K562 (cell line): Measurements from ENCODE around the gene ITGA11. TPM values are rescaled to one million over a fixed set of nuclear protein-coding genes. Genes with fewer than 3 reads are reported as not detected.

Source experiments
- ATAC-seq: fragments of 200-7000 bp; cut with Tn5 transposase; 3 replicates; pipeline ENCODE4 v1.9.1; 2020; ENCODE audit warnings: moderate library complexity
- BruUV-seq: library from RNA; stranded (reverse); fragments of 400-500 nt; replicated peaks from 2 replicates; lab custom pipeline; 2021; lab: Mats Ljungman, UMichigan
- CTCF ChIA-PET: fragments of 300-600 bp; formaldehyde crosslinking; extraction: SDS; loops from one replicate; lab custom pipeline; 2021; ENCODE audit warnings: low intra/inter-chr PET ratio; lab: Yijun Ruan, JAX
- POLR2A ChIA-PET: fragments of 300-600, 350-650 bp; sonication (Branson Sonifier 250); formaldehyde crosslinking; extraction: SDS; loops from one replicate; lab custom pipeline; 2021; ENCODE audit warnings: antibody characterized with exemption, inconsistent platforms; lab: Yijun Ruan, JAX
- DNase-seq, 4 experiments: peaks; one replicate each; pipeline versions ENCODE4 v3.0.0 to v3.0.0-alpha.2; 2011 to 2018; ENCODE audit warnings: low spot score in 3 of 4, mixed read lengths in 3 of 4; ENCODE audit errors: extremely low read depth in 1 of 4
- FAIRE-seq: peaks from 2 replicates; lab custom pipeline; 2011; peaks lifted over from hg19 to GRCh38; lab: Jason Lieb, UNC
- H2AFZ ChIP-seq: 2 replicates; pipeline ENCODE4 v1.6.0; 2011; ENCODE audit warnings: low read depth, low read length, control low read depth, inconsistent platforms
- H3K27ac ChIP-seq: fragments of 200-600 bp; 3 replicates; pipeline ENCODE4 v1.8.0; 2011; ENCODE audit warnings: low read depth, mild to moderate bottlenecking, control low read depth, inconsistent platforms, low read length, moderate library complexity, mixed read lengths; ENCODE audit errors: extremely low read depth
- H3K27me3 ChIP-seq, 2 experiments: fragments of 300-600 bp in 1 of 2; 2 replicates in 1 of 2; 3 replicates in 1 of 2; pipeline versions ENCODE4 v1.6.0 to v1.8.0; 2011; ENCODE audit warnings: inconsistent platforms in 2 of 2, low read length in 2 of 2, mild to moderate bottlenecking in 1 of 2, mixed read lengths in 1 of 2, moderate library complexity in 1 of 2; ENCODE audit not compliant: control insufficient read depth in 2 of 2, insufficient read depth in 2 of 2
- H3K36me3 ChIP-seq: fragments of 300-600 bp; 3 replicates; pipeline ENCODE4 v1.8.0; 2011; ENCODE audit warnings: mild to moderate bottlenecking, low read length, inconsistent platforms; ENCODE audit not compliant: control insufficient read depth, insufficient read depth
- H3K4me1 ChIP-seq, 2 experiments: fragments of 200-600 bp in 1 of 2; replicated peaks in 1 of 2; 2 replicates in 1 of 2; 3 replicates in 1 of 2; pipeline versions ENCODE4 v1.5.1 to v1.8.0; 2011; ENCODE audit warnings: inconsistent platforms in 2 of 2, low read length in 2 of 2, mild to moderate bottlenecking in 1 of 2, mixed read lengths in 1 of 2, moderate library complexity in 1 of 2; ENCODE audit not compliant: control insufficient read depth in 2 of 2, insufficient read depth in 2 of 2
- H3K4me2 ChIP-seq: 2 replicates; pipeline ENCODE4 v1.6.1; 2011; ENCODE audit warnings: low read length, control low read depth, inconsistent platforms, mixed read lengths; ENCODE audit not compliant: insufficient read depth
- H3K4me3 ChIP-seq: fragments of 200-600 bp; sonication (generic), shearing (Covaris generic); 2 replicates; pipeline ENCODE4 v1.5.1; 2016; ENCODE audit warnings: control low read depth, inconsistent platforms
- H3K79me2 ChIP-seq: fragments of 200-600 bp; 3 replicates; pipeline ENCODE4 v1.8.0; 2011; ENCODE audit warnings: low read length, inconsistent platforms; ENCODE audit not compliant: control insufficient read depth, insufficient read depth
- H3K9ac ChIP-seq, 2 experiments: 2 replicates each; pipeline versions ENCODE4 v1.6.0 to v1.6.1; 2011; ENCODE audit warnings: low read depth in 2 of 2, low read length in 2 of 2, control low read depth in 1 of 2, inconsistent platforms in 1 of 2, mild to moderate bottlenecking in 1 of 2, mixed read lengths in 1 of 2; ENCODE audit not compliant: insufficient read depth in 1 of 2
- H3K9me1 ChIP-seq: one replicate; pipeline ENCODE4 v1.6.0; 2011; ENCODE audit warnings: inconsistent platforms, mild to moderate bottlenecking, low read length, moderate library complexity; ENCODE audit not compliant: control insufficient read depth, insufficient read depth
- H3K9me3 ChIP-seq: replicated peaks from 2 replicates; pipeline ENCODE4 v1.5.1; 2011; ENCODE audit warnings: low read depth, low read length, inconsistent platforms; ENCODE audit not compliant: control insufficient read depth, insufficient read depth
- H4K20me1 ChIP-seq: replicated peaks from 2 replicates; pipeline ENCODE4 v1.6.1; 2011; ENCODE audit warnings: low read length, inconsistent platforms, mixed read lengths; ENCODE audit not compliant: control insufficient read depth, insufficient read depth
- DPF2 ChIP-seq: fragments of 450-650 bp; IDR thresholded peaks from 2 replicates; pipeline ENCODE4 v1.6.1; 2016
- MAFG ChIP-seq: fragments of 450-650 bp; conservative IDR thresholded peaks from 2 replicates; pipeline ENCODE4 v1.6.1; 2016; ENCODE audit warnings: missing genetic modification characterization, missing compliant biosample characterization
- MTA2 ChIP-seq: fragments of 450-650 bp; IDR thresholded peaks from 2 replicates; pipeline ENCODE4 v1.6.1; 2016; ENCODE audit warnings: low read depth
- PCBP2 ChIP-seq: fragments of 200-400 bp; formaldehyde crosslinking; IDR thresholded peaks from 2 replicates; pipeline ENCODE4 v1.6.1; 2018; ENCODE audit warnings: low read length, low read depth, mild to moderate bottlenecking, moderate library complexity; ENCODE audit not compliant: poor library complexity, severe bottlenecking
- RUNX1 ChIP-seq: sonication (generic); IDR thresholded peaks from 2 replicates; pipeline ENCODE4 v1.6.1; 2016; ENCODE audit warnings: antibody characterized with exemption, low read depth
- TRIM24 ChIP-seq, 2 experiments: fragments of 450-650 bp; IDR thresholded peaks; 2 replicates each; pipeline ENCODE4 v1.6.1; 2016
- XRCC5 ChIP-seq: fragments of 200-400 bp; formaldehyde crosslinking; IDR thresholded peaks from 2 replicates; pipeline ENCODE4 v1.6.1; 2017; ENCODE audit warnings: low read depth, mild to moderate bottlenecking, low read length
- YY1 ChIP-seq, 3 experiments: IDR thresholded peaks; 2 replicates each; pipeline ENCODE4 v1.6.1; 2011; ENCODE audit warnings: low read length in 2 of 3, mild to moderate bottlenecking in 2 of 3, moderate library complexity in 2 of 3, borderline replicate concordance in 1 of 3, control low read depth in 1 of 3, low read depth in 1 of 3; ENCODE audit not compliant: insufficient read depth in 3 of 3, insufficient replicate concordance in 2 of 3, control insufficient read depth in 1 of 3, insufficient read length in 1 of 3; ENCODE audit errors: extremely low read depth in 1 of 3
- ZNF239 ChIP-seq: fragments of 250-450 bp; sonication (Bioruptor Pico); IDR thresholded peaks from 2 replicates; pipeline ENCODE4 v1.4.0; 2020; ENCODE audit warnings: mild to moderate bottlenecking
- ZNF24 ChIP-seq: fragments of 450-650 bp; IDR thresholded peaks from 2 replicates; pipeline ENCODE4 v1.6.1; 2016
- ZNF436 ChIP-seq: fragments of 250-450, 450-650 bp; sonication (Bioruptor Pico); formaldehyde crosslinking; IDR thresholded peaks from 2 replicates; pipeline ENCODE4 v1.7.0; 2020; ENCODE audit warnings: mild to moderate bottlenecking
- ZNF507 ChIP-seq: conservative IDR thresholded peaks from 2 replicates; pipeline ENCODE4 v1.6.1; 2017; ENCODE audit warnings: missing genetic modification characterization, missing compliant biosample characterization
- WGBS: fragments of 100-300 bp; shearing (Covaris generic); methylation state at CpG from one replicate; pipeline ENCODE4 v1.1.6; 2016; ENCODE audit warnings: low coverage, mixed read lengths; ENCODE audit not compliant: insufficient coverage; ENCODE audit errors: missing lambda C conversion rate; 5-methylcytosine and 5-hydroxymethylcytosine counted together
- in situ Hi-C: fragments of 300-500 bp; cut with MboI; formaldehyde crosslinking; loops from 4 replicates; pipeline ENCODE4 v1.15.0; 2018; ENCODE audit warnings: inconsistent platforms, mixed read lengths
- intact Hi-C: fragments of 100-400 bp; cut with micrococcal nuclease; formaldehyde crosslinking; loops from 2 replicates; pipeline ENCODE4 v1.14.2; 2022
- polyA plus RNA-seq, 8 experiments: library from polyadenylated mRNA; depleted of rRNA in 4 of 8; stranded (reverse) in 5 of 8; unstranded in 3 of 8; fragments of >200 nt; fragmentation: Nextera tagmentation in 2 of 8; fragmentation: Illumina TruSeq in 1 of 8; extraction: Ambion mirVana in 2 of 8; extraction: Trizol in 1 of 8; gene quantifications; 2 replicates each; pipeline versions ENCODE4 v1.2.1 to v1.2.3, GENCODE V29; 2011 to 2014; ENCODE audit warnings: inconsistent platforms in 1 of 8, missing spikeins in 1 of 8
- total RNA-seq, 7 experiments: library from RNA; depleted of rRNA in 6 of 7; stranded (reverse); fragments of >200 nt in 6 of 7; fragmentation: Illumina TruSeq in 2 of 7; extraction: Trizol in 2 of 7; gene quantifications; 2 replicates each; pipeline versions ENCODE4 v1.2.1 to v1.2.3, GENCODE V29; 2011 to 2021; ENCODE audit warnings: low replicate concordance in 1 of 7
- TF ChIP-seq, protein P1 (sequence below): fragments of 450-650 bp; IDR thresholded peaks from 2 replicates; pipeline ENCODE4 v1.7.1; 2018; ENCODE audit warnings: mild to moderate bottlenecking, low read depth; ENCODE audit not compliant: partially characterized antibody
- TF ChIP-seq, protein P2 (sequence below): fragments of 450-650 bp; IDR thresholded peaks from 2 replicates; pipeline ENCODE4 v1.6.1; 2016; ENCODE audit warnings: low read depth, mild to moderate bottlenecking, moderate library complexity
- TF ChIP-seq, protein P3 (sequence below): sonication (generic); formaldehyde crosslinking; IDR thresholded peaks from 2 replicates; pipeline ENCODE4 v1.5.0; 2020; ENCODE audit warnings: missing genetic modification reagents

ITGA11 gene
- total and polyA plus RNA-seq, 9 of the 15 experiments (the other 6 are each of a cell fraction or from before 2014, with no cell fraction given): 0.01 TPM; not detected in 8

DNA sequence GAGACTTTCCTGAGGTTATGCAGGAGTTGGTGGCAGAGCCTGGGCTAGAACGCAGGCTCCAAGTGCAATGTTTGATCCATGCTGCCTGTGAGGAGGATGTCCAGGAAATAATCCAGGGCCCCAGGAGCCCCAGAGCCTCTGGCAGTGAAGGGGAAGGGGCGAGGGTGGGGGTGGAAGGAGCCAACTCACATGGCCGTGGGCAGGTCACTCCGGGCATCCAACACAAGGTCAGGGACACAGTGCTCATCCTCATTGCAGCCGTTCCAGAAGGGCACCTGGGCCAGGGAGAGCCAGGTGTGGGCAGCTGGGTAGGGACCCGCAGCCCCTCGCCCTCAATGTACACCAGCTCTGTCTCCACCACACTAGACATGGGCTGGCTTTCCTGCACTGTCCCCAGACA lies 110.7 kb downstream of the ITGA11 start:
- no peak for ATAC-seq
- POLR2A ChIA-PET: interaction anchor here (1.2 kb wide), 1 partner anchor 9 kb away, joined by 7 read pairs; no protein-coding TSS in a partner anchor

DNA sequence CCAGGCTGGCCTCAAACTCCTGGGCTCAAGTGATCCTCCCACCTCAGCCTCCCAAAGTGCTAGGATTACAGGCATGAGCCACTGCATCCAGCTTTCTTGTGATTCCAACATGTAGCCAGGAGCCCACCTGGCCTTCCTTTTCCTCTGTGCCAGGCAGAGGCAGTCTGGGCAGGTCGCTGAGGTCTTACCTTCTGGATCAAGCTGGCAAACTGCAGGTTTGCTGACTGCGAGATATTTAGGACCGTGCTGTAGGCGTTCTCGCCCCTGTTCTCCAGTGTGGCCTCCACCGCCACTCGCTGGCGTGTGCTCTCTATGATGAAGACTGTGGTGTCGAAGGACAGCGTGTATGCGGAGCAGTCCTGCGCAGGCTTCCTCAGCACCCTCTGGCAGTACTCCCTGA lies 112.0 kb downstream of the ITGA11 start:
- no peaks in the 10 kb centered on the region for H3K9me3 ChIP-seq
- H3K4me1 ChIP-seq: peaks cover 0 to 5% of the 10 kb centered on the region in 2 experiments; a peak in 1 of 5 replicates
- POLR2A ChIA-PET: interaction anchor here (0.6 kb wide), 2 partner anchors 26 to 159 kb away, joined by 3 to 5 read pairs; no protein-coding TSS in a partner anchor
- 0 out of 4 replicates have a peak overlapping the region, but pooled peaks of 1 of the 2 experiments have one; percentile 20 for H3K9ac ChIP-seq
- H3K27ac ChIP-seq: no peak overlapping the region
- H3K9me1 ChIP-seq: no peaks in the 10 kb centered on the region
- H3K36me3 ChIP-seq: no peaks in the 10 kb centered on the region
- no peak overlapping the region for H3K4me2 ChIP-seq
- H4K20me1 ChIP-seq: peaks cover 3% of the 10 kb centered on the region; the same call in 1 of the 2 replicates
- DNase-seq: no peak
- no peak overlapping the region for H3K4me3 ChIP-seq
- intact Hi-C loops: no loop called here
- no peak for ATAC-seq
- CTCF ChIA-PET: no interaction called here
- no TSS peak for BruUV-seq
- peaks cover 34 to 72% of the 10 kb centered on the region in 2 experiments for H3K27me3 ChIP-seq
- H2AFZ ChIP-seq: no peak overlapping the region
- in situ Hi-C loops: no loop called here
- FAIRE-seq: no peak
- H3K79me2 ChIP-seq: no peaks in the 10 kb centered on the region
- 2% methylated on average over 12 of the region's 12 CpGs for WGBS
- no peak for TF ChIP-seq MAFG (tag)
- TF ChIP-seq, protein P1, sequence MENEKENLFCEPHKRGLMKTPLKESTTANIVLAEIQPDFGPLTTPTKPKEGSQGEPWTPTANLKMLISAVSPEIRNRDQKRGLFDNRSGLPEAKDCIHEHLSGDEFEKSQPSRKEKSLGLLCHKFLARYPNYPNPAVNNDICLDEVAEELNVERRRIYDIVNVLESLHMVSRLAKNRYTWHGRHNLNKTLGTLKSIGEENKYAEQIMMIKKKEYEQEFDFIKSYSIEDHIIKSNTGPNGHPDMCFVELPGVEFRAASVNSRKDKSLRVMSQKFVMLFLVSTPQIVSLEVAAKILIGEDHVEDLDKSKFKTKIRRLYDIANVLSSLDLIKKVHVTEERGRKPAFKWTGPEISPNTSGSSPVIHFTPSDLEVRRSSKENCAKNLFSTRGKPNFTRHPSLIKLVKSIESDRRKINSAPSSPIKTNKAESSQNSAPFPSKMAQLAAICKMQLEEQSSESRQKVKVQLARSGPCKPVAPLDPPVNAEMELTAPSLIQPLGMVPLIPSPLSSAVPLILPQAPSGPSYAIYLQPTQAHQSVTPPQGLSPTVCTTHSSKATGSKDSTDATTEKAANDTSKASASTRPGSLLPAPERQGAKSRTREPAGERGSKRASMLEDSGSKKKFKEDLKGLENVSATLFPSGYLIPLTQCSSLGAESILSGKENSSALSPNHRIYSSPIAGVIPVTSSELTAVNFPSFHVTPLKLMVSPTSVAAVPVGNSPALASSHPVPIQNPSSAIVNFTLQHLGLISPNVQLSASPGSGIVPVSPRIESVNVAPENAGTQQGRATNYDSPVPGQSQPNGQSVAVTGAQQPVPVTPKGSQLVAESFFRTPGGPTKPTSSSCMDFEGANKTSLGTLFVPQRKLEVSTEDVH: no peak
- no peak for TF ChIP-seq ZNF24
- TF ChIP-seq XRCC5: no peak
- no peak for TF ChIP-seq ZNF239
- TF ChIP-seq DPF2: no peak
- TF ChIP-seq ZNF507 (tag): no peak
- no peak for TF ChIP-seq MTA2
- TF ChIP-seq, protein P2, sequence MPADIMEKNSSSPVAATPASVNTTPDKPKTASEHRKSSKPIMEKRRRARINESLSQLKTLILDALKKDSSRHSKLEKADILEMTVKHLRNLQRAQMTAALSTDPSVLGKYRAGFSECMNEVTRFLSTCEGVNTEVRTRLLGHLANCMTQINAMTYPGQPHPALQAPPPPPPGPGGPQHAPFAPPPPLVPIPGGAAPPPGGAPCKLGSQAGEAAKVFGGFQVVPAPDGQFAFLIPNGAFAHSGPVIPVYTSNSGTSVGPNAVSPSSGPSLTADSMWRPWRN: no peak

More for the DNA sequence above, 110.7 kb downstream of the ITGA11 start:
- no TSS peak for BruUV-seq
- Histone ChIP-seq H3K36me3 (no peaks in the 10 kb centered on the region), H3K79me2 (no peaks in the 10 kb centered on the region), H3K4me3 (no peak overlapping the region), H4K20me1 (0 out of 2 replicates have a peak, but pooled peaks cover 7% of the 10 kb centered on the region), H3K4me1 (peaks cover 0 to under 1% of the 10 kb centered on the region in 2 experiments; a peak in 1 of 5 replicates), H3K4me2 (no peak overlapping the region), H3K27ac (no peak overlapping the region), H2AFZ (no peak overlapping the region), H3K27me3 (peaks cover 43 to 72% of the 10 kb centered on the region in 2 experiments), H3K9me1 (no peaks in the 10 kb centered on the region), H3K9me3 (no peaks in the 10 kb centered on the region), H3K9ac (no peak overlapping the region)
- no peak for DNase-seq
- TF ChIP-seq YY1 (IDR thresholded peaks at IDR 0.05; ENCODE audit: borderline replicate concordance in 1 of 3, control insufficient read depth in 1 of 3, extremely low read depth in 1 of 3, insufficient read depth in 3 of 3, insufficient read length in 1 of 3, insufficient replicate concordance in 2 of 3, low read depth in 1 of 3, low read length in 2 of 3) (no peak), TRIM24 (IDR thresholded peaks at IDR 0.05) (no peak), ZNF436 (CRISPR knock-in tag) (no peak), PCBP2 (no peak), RUNX1 (no peak)
- TF ChIP-seq, protein P3, sequence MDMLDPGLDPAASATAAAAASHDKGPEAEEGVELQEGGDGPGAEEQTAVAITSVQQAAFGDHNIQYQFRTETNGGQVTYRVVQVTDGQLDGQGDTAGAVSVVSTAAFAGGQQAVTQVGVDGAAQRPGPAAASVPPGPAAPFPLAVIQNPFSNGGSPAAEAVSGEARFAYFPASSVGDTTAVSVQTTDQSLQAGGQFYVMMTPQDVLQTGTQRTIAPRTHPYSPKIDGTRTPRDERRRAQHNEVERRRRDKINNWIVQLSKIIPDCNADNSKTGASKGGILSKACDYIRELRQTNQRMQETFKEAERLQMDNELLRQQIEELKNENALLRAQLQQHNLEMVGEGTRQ (CRISPR knock-in tag): no peak
- FAIRE-seq: no peak
- in situ Hi-C loops: no loop called here
- CTCF ChIA-PET: no interaction called here
- intact Hi-C loops: no loop called here
- 3% methylated on average over 7 of the region's 7 CpGs for WGBS
